Uterus (tissue), 2 donors: Measurements from ENCODE around the gene MAMDC4.
"Not testable (repeated sequence)": the region's sequence is repeated elsewhere in the genome, so short reads cannot be mapped to it uniquely, and the experiment has no call there.

Experiments used
- POLR2A ChIP-seq, 2 donors: fragments of 450-650 bp; IDR thresholded peaks; one replicate each; pipeline ENCODE4 v1.6.1; 2016; ENCODE audit warnings: antibody characterized with exemption in 2 of 2, mild to moderate bottlenecking in 1 of 2, moderate library complexity in 1 of 2
- TF ChIP-seq, protein P1 (sequence below), 4 experiments: fragments of 200-600 bp in 2 of 4; fragments of 450-650 bp in 2 of 4; sonication (generic) in 2 of 4; IDR thresholded peaks; one replicate each; pipeline ENCODE4 v1.5.1; 2016 to 2019; ENCODE audit warnings: antibody characterized with exemption in 4 of 4, mild to moderate bottlenecking in 2 of 4, moderate library complexity in 1 of 4

DNA sequence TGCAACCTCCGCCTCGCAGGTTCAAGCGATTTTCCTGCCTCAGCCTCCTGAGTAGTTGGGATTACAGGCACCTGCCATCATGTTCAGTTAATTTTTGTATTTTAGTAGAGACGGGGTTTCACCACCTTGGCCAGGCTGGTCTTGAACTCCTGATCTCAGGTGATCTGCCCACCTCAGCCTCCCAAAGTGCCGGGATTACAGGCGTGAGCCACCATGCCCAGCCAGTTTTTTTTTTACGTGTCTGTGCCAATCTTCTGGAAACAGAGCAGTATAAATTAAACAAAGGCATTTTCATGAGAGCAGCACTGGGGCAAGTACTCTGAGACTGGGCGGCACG lies 30.8 kb downstream of the MAMDC4 start:
- TF ChIP-seq, protein P1, sequence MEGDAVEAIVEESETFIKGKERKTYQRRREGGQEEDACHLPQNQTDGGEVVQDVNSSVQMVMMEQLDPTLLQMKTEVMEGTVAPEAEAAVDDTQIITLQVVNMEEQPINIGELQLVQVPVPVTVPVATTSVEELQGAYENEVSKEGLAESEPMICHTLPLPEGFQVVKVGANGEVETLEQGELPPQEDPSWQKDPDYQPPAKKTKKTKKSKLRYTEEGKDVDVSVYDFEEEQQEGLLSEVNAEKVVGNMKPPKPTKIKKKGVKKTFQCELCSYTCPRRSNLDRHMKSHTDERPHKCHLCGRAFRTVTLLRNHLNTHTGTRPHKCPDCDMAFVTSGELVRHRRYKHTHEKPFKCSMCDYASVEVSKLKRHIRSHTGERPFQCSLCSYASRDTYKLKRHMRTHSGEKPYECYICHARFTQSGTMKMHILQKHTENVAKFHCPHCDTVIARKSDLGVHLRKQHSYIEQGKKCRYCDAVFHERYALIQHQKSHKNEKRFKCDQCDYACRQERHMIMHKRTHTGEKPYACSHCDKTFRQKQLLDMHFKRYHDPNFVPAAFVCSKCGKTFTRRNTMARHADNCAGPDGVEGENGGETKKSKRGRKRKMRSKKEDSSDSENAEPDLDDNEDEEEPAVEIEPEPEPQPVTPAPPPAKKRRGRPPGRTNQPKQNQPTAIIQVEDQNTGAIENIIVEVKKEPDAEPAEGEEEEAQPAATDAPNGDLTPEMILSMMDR (IDR thresholded peaks at IDR 0.05): not testable (repeated sequence)
- not testable (repeated sequence) for TF ChIP-seq POLR2A (IDR thresholded peaks at IDR 0.05)
